H9 (cell line): ENCODE results near the gene SEZ6. TPM values are rescaled to one million over a fixed set of nuclear protein-coding genes. Genes with fewer than 3 reads are reported as not detected.

Experiments used
- DNase-seq: peaks from one replicate; pipeline ENCODE4 v3.0.0-alpha.2; 2017
- H2AFZ ChIP-seq: one replicate; pipeline ENCODE4 v1.6.1; 2013; ENCODE audit warnings: mild to moderate bottlenecking, low read length, control low read depth, moderate library complexity
- H2AK5ac ChIP-seq: 2 replicates; pipeline ENCODE4 v1.6.1; 2013; ENCODE audit warnings: low read length, control low read depth, mixed read lengths; ENCODE audit not compliant: insufficient read length
- H2BK120ac ChIP-seq: one replicate; pipeline ENCODE4 v1.6.1; 2013; ENCODE audit warnings: low read depth, mild to moderate bottlenecking, low read length, control low read depth, inconsistent platforms; ENCODE audit not compliant: poor library complexity, severe bottlenecking
- H2BK12ac ChIP-seq: 2 replicates; pipeline ENCODE4 v1.6.1; 2013; ENCODE audit warnings: low read length, control low read depth, mixed read lengths, low read depth; ENCODE audit not compliant: insufficient read length
- H2BK15ac ChIP-seq: 2 replicates; pipeline ENCODE4 v1.6.1; 2013; ENCODE audit warnings: low read depth, low read length, control low read depth
- H2BK20ac ChIP-seq: one replicate; pipeline ENCODE4 v1.6.1; 2013; ENCODE audit warnings: low read depth, mild to moderate bottlenecking, low read length, control low read depth, inconsistent platforms; ENCODE audit not compliant: poor library complexity, severe bottlenecking
- H2BK5ac ChIP-seq: 2 replicates; pipeline ENCODE4 v1.6.1; 2013; ENCODE audit warnings: low read length, control low read depth, mixed read lengths; ENCODE audit not compliant: insufficient read length
- H3K14ac ChIP-seq: 2 replicates; pipeline ENCODE4 v1.6.1; 2013; ENCODE audit warnings: low read length, control low read depth; ENCODE audit not compliant: insufficient read depth
- H3K18ac ChIP-seq: 2 replicates; pipeline ENCODE4 v1.6.1; 2013; ENCODE audit warnings: low read depth, mild to moderate bottlenecking, mixed read lengths, low read length, control low read depth; ENCODE audit not compliant: insufficient read length
- H3K23ac ChIP-seq: 2 replicates; pipeline ENCODE4 v1.6.1; 2013; ENCODE audit warnings: low read length, control low read depth, mixed read lengths, low read depth; ENCODE audit not compliant: insufficient read length
- H3K23me2 ChIP-seq: 2 replicates; pipeline ENCODE4 v1.6.1; 2013; ENCODE audit warnings: low read depth, mild to moderate bottlenecking, mixed read lengths, low read length, control low read depth; ENCODE audit not compliant: insufficient read length, poor library complexity, severe bottlenecking
- H3K27ac ChIP-seq: 2 replicates; pipeline ENCODE4 v1.5.1; 2013; ENCODE audit warnings: low read length, control low read depth, mixed read lengths, low read depth; ENCODE audit not compliant: insufficient read length
- H3K27me3 ChIP-seq: 2 replicates; pipeline ENCODE4 v1.6.1; 2013; ENCODE audit warnings: low read length, control low read depth, inconsistent platforms; ENCODE audit not compliant: insufficient read depth
- H3K4ac ChIP-seq: 2 replicates; pipeline ENCODE4 v1.6.1; 2013; ENCODE audit warnings: low read depth, mild to moderate bottlenecking, control low read depth, inconsistent platforms, low read length, moderate library complexity
- H3K4me1 ChIP-seq: 2 replicates; pipeline ENCODE4 v1.6.1; 2013; ENCODE audit warnings: low read length, control low read depth, inconsistent platforms; ENCODE audit not compliant: insufficient read depth
- H3K4me2 ChIP-seq: 2 replicates; pipeline ENCODE4 v1.6.1; 2013; ENCODE audit warnings: low read length, control low read depth, mixed read lengths; ENCODE audit not compliant: insufficient read length, insufficient read depth
- H3K56ac ChIP-seq: 2 replicates; pipeline ENCODE4 v1.6.1; 2013; ENCODE audit warnings: low read depth, mild to moderate bottlenecking, mixed read lengths, low read length, control low read depth; ENCODE audit not compliant: insufficient read length
- H3K79me1 ChIP-seq: 2 replicates; pipeline ENCODE4 v1.6.1; 2013; ENCODE audit warnings: low read depth, mild to moderate bottlenecking, moderate library complexity, low read length, control low read depth, inconsistent platforms; ENCODE audit not compliant: insufficient read depth, poor library complexity, severe bottlenecking
- H3K79me2 ChIP-seq: 2 replicates; pipeline ENCODE4 v1.6.1; 2013; ENCODE audit warnings: low read length, control low read depth, inconsistent platforms; ENCODE audit not compliant: insufficient read depth
- H3K9ac ChIP-seq: 2 replicates; pipeline ENCODE4 v1.6.1; 2013; ENCODE audit warnings: low read length, control low read depth, mixed read lengths; ENCODE audit not compliant: insufficient read length; ENCODE audit errors: extremely low read depth
- H3K9me3 ChIP-seq: one replicate; pipeline ENCODE4 v1.6.1; 2013; ENCODE audit warnings: low read depth, low read length, inconsistent platforms; ENCODE audit not compliant: control insufficient read depth
- H3T11ph ChIP-seq: one replicate; pipeline ENCODE4 v1.6.1; 2013; ENCODE audit warnings: mild to moderate bottlenecking, low read length, control low read depth, inconsistent platforms
- H4K20me1 ChIP-seq: one replicate; pipeline ENCODE4 v1.6.1; 2013; ENCODE audit not compliant: control insufficient read depth, insufficient read length, insufficient read depth
- H4K5ac ChIP-seq: 2 replicates; pipeline ENCODE4 v1.6.1; 2013; ENCODE audit warnings: low read depth, mild to moderate bottlenecking, mixed read lengths, low read length, control low read depth; ENCODE audit not compliant: insufficient read length
- H4K8ac ChIP-seq: replicated peaks from 2 replicates; pipeline ENCODE4 v1.6.1; 2013; ENCODE audit warnings: low read length, control low read depth, mixed read lengths, low read depth; ENCODE audit not compliant: insufficient read length
- H4K91ac ChIP-seq: 2 replicates; pipeline ENCODE4 v1.6.1; 2013; ENCODE audit warnings: low read depth, mild to moderate bottlenecking, moderate library complexity, mixed read lengths, low read length, control low read depth; ENCODE audit not compliant: insufficient read length
- H3K27ac Mint-ChIP-seq, 3 experiments: 2 replicates in 2 of 3; 3 replicates in 1 of 3; pipeline ENCODE4 v1.8.0; 2020 to 2021; ENCODE audit warnings: mixed read lengths in 3 of 3, mild to moderate bottlenecking in 1 of 3, moderate library complexity in 1 of 3
- H3K27me3 Mint-ChIP-seq: 2 replicates; pipeline ENCODE4 v1.8.0; 2021; ENCODE audit warnings: low read depth, mild to moderate bottlenecking, moderate library complexity, mixed read lengths
- H3K36me3 Mint-ChIP-seq, 3 experiments: 2 replicates in 2 of 3; 3 replicates in 1 of 3; pipeline ENCODE4 v1.8.0; 2020 to 2021; ENCODE audit warnings: low read depth in 3 of 3, mixed read lengths in 3 of 3; ENCODE audit not compliant: insufficient read depth in 1 of 3
- H3K4me1 Mint-ChIP-seq, 2 experiments: 2 replicates each; pipeline ENCODE4 v1.8.0; 2020; ENCODE audit warnings: mixed read lengths in 2 of 2
- H3K4me3 Mint-ChIP-seq, 2 experiments: 2 replicates in 1 of 2; 3 replicates in 1 of 2; pipeline ENCODE4 v1.8.0; 2020 to 2021; ENCODE audit warnings: mild to moderate bottlenecking in 2 of 2, mixed read lengths in 2 of 2, moderate library complexity in 1 of 2
- H3K9me3 Mint-ChIP-seq, 2 experiments: 2 replicates in 1 of 2; 3 replicates in 1 of 2; pipeline ENCODE4 v1.8.0; 2020; ENCODE audit warnings: mild to moderate bottlenecking in 2 of 2, mixed read lengths in 2 of 2, moderate library complexity in 1 of 2
- CTCF ChIP-seq: fragments of 200-600 bp; sonication (generic); conservative IDR thresholded peaks from 3 replicates; pipeline ENCODE4 v1.8.0; 2021; ENCODE audit warnings: antibody characterized with exemption, mild to moderate bottlenecking
- WGBS: extraction: QIAGEN DNeasy Blood & Tissue Kit; methylation state at CpG from one replicate; pipeline ENCODE4 v1.1.7; 2013; ENCODE audit warnings: missing lambda C conversion rate, low lambda C conversion rate, mixed read lengths; ENCODE audit not compliant: insufficient read length; ENCODE audit errors: extremely low coverage; 5-methylcytosine and 5-hydroxymethylcytosine counted together
- total RNA-seq: library from RNA; stranded (reverse); gene quantifications from 2 replicates; pipeline ENCODE4 v1.2.1, GENCODE V29; 2021

The SEZ6 gene
- total RNA-seq, 1 experiment from 2014 or later, result 1.8 TPM

- TF ChIP-seq CTCF, result no peak
- Histone ChIP-seq H3K4ac (no peak overlapping the region), H3K56ac (no peak overlapping the region), H2BK20ac (no peak overlapping the region), H3K27ac (no peak overlapping the region), H2BK15ac (no peak overlapping the region), H4K5ac (no peak overlapping the region), H2AFZ (no peak overlapping the region), H3K4me2 (no peak overlapping the region), H3K23me2 (no peaks in the 10 kb centered on the region), H3K79me2 (no peaks in the 10 kb centered on the region), H2BK12ac (no peak overlapping the region), H4K8ac (no peak overlapping the region), H2BK5ac (no peak overlapping the region), H3K14ac (no peak overlapping the region), H3K79me1 (no peaks in the 10 kb centered on the region), H4K20me1 (no peaks in the 10 kb centered on the region), H4K91ac (no peak overlapping the region), H3T11ph (no peak overlapping the region), H3K27me3 (no peaks in the 10 kb centered on the region), H3K18ac (no peak overlapping the region), H3K4me1 (peaks cover 4% of the 10 kb centered on the region; the same call in 1 of the 2 replicates), H2BK120ac (no peak overlapping the region), H3K9ac (no peak overlapping the region), H2AK5ac (no peak overlapping the region), H3K23ac (no peak overlapping the region), H3K9me3 (no peaks in the 10 kb centered on the region)
- peaks cover 12% of the 10 kb centered on the region for H3K27me3 Mint-ChIP-seq
- H3K27ac Mint-ChIP-seq, result no peak overlapping the region
- H3K4me1 Mint-ChIP-seq, result peaks cover 40 to 53% of the 10 kb centered on the region in 2 experiments
- H3K9me3 Mint-ChIP-seq, result no peaks in the 10 kb centered on the region
- no peak overlapping the region for H3K4me3 Mint-ChIP-seq
- whole genome bisulfite sequencing, result no CpG with 5 or more reads among the region's 7 CpGs
- DNase-seq, result no peak
- no peaks in the 10 kb centered on the region for H3K36me3 Mint-ChIP-seq
These were observed 22.3 kb downstream of the SEZ6 start for GRCh38 chr17:28983286-28984230.
